AG09319 (cell line): Measurements from ENCODE around the gene PDZD7.
"Not testable (repeated sequence)": the region's sequence is repeated elsewhere in the genome, so short reads cannot be mapped to it uniquely, and the experiment has no call there.

Experiments used
- DNase-seq: peaks from one replicate; pipeline ENCODE4 v3.0.0-alpha.2; 2010; ENCODE audit warnings: low read depth; ENCODE audit errors: extremely low read depth
- TF ChIP-seq, protein P1 (sequence below): IDR thresholded peaks from 2 replicates; pipeline ENCODE4 v1.5.1; 2011; ENCODE audit warnings: low read depth, mild to moderate bottlenecking, inconsistent platforms, low read length, moderate library complexity

Gene PDZD7

GRCh38 chr10:100978901-100979195, 52.1 kb downstream of the PDZD7 start:
- TF ChIP-seq, protein P1, sequence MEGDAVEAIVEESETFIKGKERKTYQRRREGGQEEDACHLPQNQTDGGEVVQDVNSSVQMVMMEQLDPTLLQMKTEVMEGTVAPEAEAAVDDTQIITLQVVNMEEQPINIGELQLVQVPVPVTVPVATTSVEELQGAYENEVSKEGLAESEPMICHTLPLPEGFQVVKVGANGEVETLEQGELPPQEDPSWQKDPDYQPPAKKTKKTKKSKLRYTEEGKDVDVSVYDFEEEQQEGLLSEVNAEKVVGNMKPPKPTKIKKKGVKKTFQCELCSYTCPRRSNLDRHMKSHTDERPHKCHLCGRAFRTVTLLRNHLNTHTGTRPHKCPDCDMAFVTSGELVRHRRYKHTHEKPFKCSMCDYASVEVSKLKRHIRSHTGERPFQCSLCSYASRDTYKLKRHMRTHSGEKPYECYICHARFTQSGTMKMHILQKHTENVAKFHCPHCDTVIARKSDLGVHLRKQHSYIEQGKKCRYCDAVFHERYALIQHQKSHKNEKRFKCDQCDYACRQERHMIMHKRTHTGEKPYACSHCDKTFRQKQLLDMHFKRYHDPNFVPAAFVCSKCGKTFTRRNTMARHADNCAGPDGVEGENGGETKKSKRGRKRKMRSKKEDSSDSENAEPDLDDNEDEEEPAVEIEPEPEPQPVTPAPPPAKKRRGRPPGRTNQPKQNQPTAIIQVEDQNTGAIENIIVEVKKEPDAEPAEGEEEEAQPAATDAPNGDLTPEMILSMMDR: no peak
- DNase-seq: no peak

GRCh38 chr10:100978121-100978900, 52.6 kb downstream of the PDZD7 start:
- TF ChIP-seq, protein P1: no peak
- DNase-seq: no peak

- TF ChIP-seq, protein P1: no peak
- no peak for DNase-seq
Measured at GRCh38 chr10:100977436-100977835, 53.5 kb downstream of the PDZD7 start.

DNA sequence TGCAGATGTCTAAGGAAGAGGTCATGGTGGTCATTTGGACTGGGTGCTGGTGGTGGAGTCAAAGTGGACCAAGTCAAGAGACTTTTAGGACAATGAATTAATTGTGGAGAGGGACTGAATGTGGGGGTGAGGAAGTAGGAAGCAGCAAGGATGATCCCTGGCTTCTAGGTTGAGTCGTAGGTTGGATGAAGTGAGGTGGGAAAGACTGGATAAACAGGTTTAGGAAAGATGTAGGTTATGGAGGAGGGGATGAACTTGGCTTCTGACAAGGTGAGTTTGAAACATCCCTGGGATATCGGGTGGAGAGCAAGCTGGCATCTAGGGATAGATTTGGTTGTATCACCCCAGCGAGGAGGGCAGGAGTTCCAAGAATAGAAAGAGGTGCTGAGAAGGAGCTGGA, 54.0 kb downstream of the PDZD7 start:
- no peak for DNase-seq
- TF ChIP-seq, protein P1: no peak

GRCh38 chr10:100975397-100975796, 55.5 kb downstream of the PDZD7 start:
- not testable (repeated sequence) for DNase-seq

DNA sequence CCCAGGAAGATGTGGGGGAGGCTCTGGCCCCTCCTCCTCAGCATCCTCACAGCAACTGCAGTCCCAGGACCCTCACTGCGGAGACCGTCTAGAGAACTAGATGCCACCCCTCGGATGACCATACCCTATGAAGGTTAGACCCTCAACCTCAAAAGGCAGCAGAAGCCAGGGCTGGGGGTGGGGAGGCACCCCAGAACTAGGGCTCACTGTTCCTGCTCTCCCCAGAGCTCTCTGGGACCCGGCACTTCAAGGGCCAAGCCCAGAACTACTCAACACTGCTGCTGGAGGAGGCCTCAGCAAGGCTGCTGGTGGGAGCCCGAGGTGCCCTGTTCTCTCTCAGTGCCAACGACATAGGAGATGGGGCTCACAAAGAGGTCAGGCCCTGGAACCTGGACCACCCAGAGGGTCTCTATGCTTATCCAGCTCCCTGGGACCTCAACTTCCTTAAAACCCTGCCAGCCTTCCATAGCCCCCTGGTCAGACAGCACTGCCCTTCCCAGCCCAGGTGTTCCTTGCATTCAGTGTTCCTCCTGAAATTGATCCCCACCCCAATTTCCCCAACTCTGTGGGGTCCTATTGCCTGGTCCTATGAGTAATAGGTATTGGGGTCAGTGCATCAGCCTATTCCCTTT, 57.9 kb downstream of the PDZD7 start:
- TF ChIP-seq, protein P1: no peak
- no peak for DNase-seq

DNA sequence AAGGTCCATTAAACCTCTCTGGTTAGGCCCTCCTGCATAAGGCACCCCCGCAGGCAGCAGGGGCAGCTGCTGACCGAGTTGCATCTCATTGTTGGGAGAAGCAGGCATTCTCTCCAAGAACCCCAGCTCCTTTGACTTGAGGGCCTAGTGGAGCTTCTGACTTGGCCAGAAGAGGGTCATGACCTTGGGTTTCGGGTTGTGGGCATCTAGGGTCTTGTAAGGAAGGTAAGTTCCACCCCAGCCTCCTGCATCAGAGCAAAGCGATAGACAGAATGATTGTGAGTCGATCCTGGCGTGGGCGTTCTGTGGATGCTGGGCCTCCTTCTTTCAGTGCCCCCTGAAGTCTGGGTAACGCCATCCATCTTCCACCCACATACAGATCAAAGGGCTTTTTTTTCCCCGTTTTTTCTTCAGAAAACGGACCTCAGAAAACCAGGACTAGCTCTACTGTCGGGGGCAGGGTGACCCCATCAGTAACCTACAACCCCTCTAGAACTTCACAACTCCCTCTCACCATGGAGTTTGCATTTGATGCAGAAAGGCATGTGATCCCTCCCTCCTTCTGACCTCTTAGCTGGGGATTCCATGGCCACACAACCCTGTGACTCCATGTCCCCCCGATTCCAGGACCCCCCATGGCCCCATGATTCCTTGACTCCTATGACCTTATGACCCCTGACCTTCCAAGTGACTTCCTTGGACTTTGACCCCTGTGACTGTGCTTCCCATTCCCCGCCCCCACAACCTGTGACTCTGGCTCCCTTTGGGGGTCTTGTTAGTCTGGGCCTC, 58.6 kb downstream of the PDZD7 start:
- TF ChIP-seq, protein P1: no peak

More for the DNA sequence above, 58.6 kb downstream of the PDZD7 start:
- DNase-seq: no peak
